Measurements from ENCODE around the gene SPECC1. TPM values are rescaled to one million over a fixed set of nuclear protein-coding genes. Genes with fewer than 3 reads are reported as not detected.

SPECC1 gene
- total and polyA plus RNA-seq, 2 of the 4 experiments (the other 2 are of a cell fraction), result 16.9 to 26.2 TPM

DNA sequence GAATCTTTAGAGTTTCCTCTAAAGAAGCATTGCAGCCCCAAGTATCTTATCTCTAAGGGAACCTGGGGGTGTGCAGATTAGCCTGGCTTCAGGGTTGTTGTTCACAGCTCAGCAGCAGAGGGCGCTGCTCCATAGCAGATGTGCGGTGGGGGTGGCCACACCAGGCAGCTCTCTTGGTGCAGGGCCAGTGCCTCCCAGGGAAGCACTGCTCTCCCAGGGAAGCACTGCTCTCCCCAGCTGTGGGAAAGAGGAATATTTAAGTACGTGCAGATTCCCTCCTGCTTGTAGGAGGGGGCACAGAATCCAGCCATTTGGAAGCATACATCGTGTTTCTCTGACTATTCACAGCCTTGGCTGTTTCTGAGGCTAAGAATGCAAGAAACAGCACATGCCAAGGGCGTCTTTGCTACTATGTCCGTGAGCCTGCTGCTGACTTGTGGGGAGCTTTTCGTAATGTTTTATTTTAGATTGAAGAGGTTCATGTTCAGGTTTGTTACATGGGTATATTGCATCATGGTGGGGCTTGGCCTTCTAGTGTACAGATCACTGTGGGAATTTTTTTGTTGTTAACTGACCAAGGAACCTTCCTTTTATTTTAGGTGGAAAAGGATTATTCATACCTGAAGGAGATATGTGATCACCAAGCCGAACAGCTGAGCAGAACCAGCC lies 217.8 kb downstream of the SPECC1 start:
- peaks cover 26% of the 10 kb centered on the region for H3K4me1 ChIP-seq (ENCODE audit: control insufficient read depth, insufficient read depth, low read length)
- ChIA-PET POLR2A (ENCODE audit: unreplicated experiment) (no interaction called here), CTCF (interaction anchor here (0.5 to 1.3 kb wide), 9 partner anchors 21 to 104 kb away, joined by 3 to 8 read pairs (median 4); no protein-coding TSS in a partner anchor)
- dilution Hi-C loops (cut with HindIII; ENCODE audit: low sequenced_read_pairs, unreplicated experiment) (no loop called here), intact Hi-C loops (cut with micrococcal nuclease) (loop anchor here (1.0 to 10.0 kb wide), 6 partner anchors 70 to 768 kb away; no protein-coding TSS in a partner anchor), in situ Hi-C loops (cut with MboI; ENCODE audit: low sequenced_read_pairs) (loop anchor here (10.0 kb wide), 1 partner anchor 88 kb away; no protein-coding TSS in a partner anchor)
- H2AK9ac ChIP-seq (replicated peaks; ENCODE audit: low read depth, low read length, poor library complexity), result no peak overlapping the region
- H3K9me1 ChIP-seq (ENCODE audit: insufficient read depth, low read length), result peaks cover 19% of the 10 kb centered on the region
- H3K14ac ChIP-seq (replicated peaks; ENCODE audit: low read depth, low read length), result peak overlapping the region; percentile 20; the same call in 1 of the 2 replicates
- peak overlapping the region; percentile 29; the same call in 1 of the 2 replicates for H3K27ac ChIP-seq (ENCODE audit: insufficient read depth, low read length)
- H3K9me3 ChIP-seq (ENCODE audit: control insufficient read depth, insufficient read depth, low read length), result no peaks in the 10 kb centered on the region
- ATAC-seq (ENCODE audit: low read depth) (peak; percentile 90), DNase-seq (peak; percentile 83)
- 4% methylated on average over 3 of the region's 8 CpGs; no CpG with 5 or more reads in 1 of the 2 experiments for WGBS, 2 experiments (ENCODE audit: extremely low coverage in 2 of 2, insufficient read length in 1 of 2)
- no peak overlapping the region for H4K5ac ChIP-seq (ENCODE audit: low read depth, low read length)
- H3K56ac ChIP-seq (ENCODE audit: extremely low read depth, insufficient read depth, low read length), result 0 out of 2 replicates have a peak overlapping the region, but pooled peaks have one; percentile 33
- peak overlapping the region; percentile 57 for H3K4ac ChIP-seq (ENCODE audit: low read depth, low read length)
- H2BK20ac ChIP-seq (ENCODE audit: low read depth, low read length), result 0 out of 2 replicates have a peak overlapping the region, but pooled peaks have one; percentile 27
- peak overlapping the region; percentile 45 for H2BK120ac ChIP-seq (ENCODE audit: low read depth, low read length)
- peak overlapping the region; percentile 36; the same call in 1 of the 2 replicates for H2AK5ac ChIP-seq (ENCODE audit: low read depth, low read length)
- H3K36me3 ChIP-seq (ENCODE audit: control insufficient read depth, insufficient read depth, low read length), result peaks cover 9% of the 10 kb centered on the region
- H3K79me1 ChIP-seq (ENCODE audit: low read depth in 1 of 2, low read length in 2 of 2), result peaks cover 34 to 70% of the 10 kb centered on the region in 2 experiments
- no peak overlapping the region for H3K9ac ChIP-seq (ENCODE audit: low read depth, low read length)
- H4K91ac ChIP-seq (ENCODE audit: insufficient read depth, low read depth, low read length), result peak overlapping the region; percentile 29; the same call in 1 of the 2 replicates
- H2AFZ ChIP-seq (replicated peaks; ENCODE audit: low read length, poor library complexity), result peak overlapping the region; percentile 66
- no peak overlapping the region for H3K4me3 ChIP-seq (ENCODE audit: insufficient read depth, low read depth, low read length)
- no peak overlapping the region for H3K23ac ChIP-seq (ENCODE audit: low read depth, low read length)
- no peaks in the 10 kb centered on the region; the same call in 1 of the 2 replicates for H4K20me1 ChIP-seq (ENCODE audit: insufficient read depth, low read length)
- H3K18ac ChIP-seq (ENCODE audit: low read depth, low read length), result peak overlapping the region; percentile 20; the same call in 1 of the 2 replicates
- BruUV-seq (replicated peaks), result no TSS peak
- H2BK15ac ChIP-seq (ENCODE audit: low read depth, low read length), result no peak overlapping the region
- H3K4me2 ChIP-seq (ENCODE audit: low read depth, low read length), result peak overlapping the region; percentile 22; the same call in 1 of the 2 replicates
- peak overlapping the region; percentile 60 for H2BK5ac ChIP-seq (ENCODE audit: low read depth, low read length, poor library complexity, severe bottlenecking)
- H4K8ac ChIP-seq (ENCODE audit: low read depth in 2 of 2, low read length in 2 of 2), result peak overlapping the region in 1 of 2 experiments; percentile 27; a peak in 3 of 4 replicates
- H3K27me3 ChIP-seq (ENCODE audit: control insufficient read depth, insufficient read depth, low read length), result no peaks in the 10 kb centered on the region
- TF ChIP-seq CHD1 (IDR thresholded peaks at IDR 0.05; ENCODE audit: low read depth, low read length) (no peak), NFE2L2 (IDR thresholded peaks at IDR 0.05; ENCODE audit: low read depth, low read length) (no peak), MAFK (IDR thresholded peaks at IDR 0.05; ENCODE audit: low read depth, low read length) (no peak), RCOR1 (IDR thresholded peaks at IDR 0.05; ENCODE audit: insufficient replicate concordance, low read length) (no peak), CEBPB (IDR thresholded peaks at IDR 0.05; ENCODE audit: low read depth, low read length) (peak; percentile 62), MXI1 (IDR thresholded peaks at IDR 0.05; ENCODE audit: borderline replicate concordance, low read depth, low read length) (no peak), RFX5 (IDR thresholded peaks at IDR 0.05; ENCODE audit: low read depth, low read length) (no peak), MAZ (IDR thresholded peaks at IDR 0.05; ENCODE audit: borderline replicate concordance, low read depth, low read length) (peak; percentile 89; the same call in 1 of the 2 replicates), FOS (IDR thresholded peaks at IDR 0.05; ENCODE audit: low read depth, low read length) (no peak), SMC3 (IDR thresholded peaks at IDR 0.05; ENCODE audit: low read depth, low read length) (peak; percentile 98), BHLHE40 (IDR thresholded peaks at IDR 0.05; ENCODE audit: low read depth, low read length) (peak; percentile 22; the same call in 1 of the 2 replicates)
- TF ChIP-seq, protein P1, sequence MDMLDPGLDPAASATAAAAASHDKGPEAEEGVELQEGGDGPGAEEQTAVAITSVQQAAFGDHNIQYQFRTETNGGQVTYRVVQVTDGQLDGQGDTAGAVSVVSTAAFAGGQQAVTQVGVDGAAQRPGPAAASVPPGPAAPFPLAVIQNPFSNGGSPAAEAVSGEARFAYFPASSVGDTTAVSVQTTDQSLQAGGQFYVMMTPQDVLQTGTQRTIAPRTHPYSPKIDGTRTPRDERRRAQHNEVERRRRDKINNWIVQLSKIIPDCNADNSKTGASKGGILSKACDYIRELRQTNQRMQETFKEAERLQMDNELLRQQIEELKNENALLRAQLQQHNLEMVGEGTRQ (IDR thresholded peaks at IDR 0.05; ENCODE audit: low read depth, low read length), result no peak
- TF ChIP-seq, protein P2, sequence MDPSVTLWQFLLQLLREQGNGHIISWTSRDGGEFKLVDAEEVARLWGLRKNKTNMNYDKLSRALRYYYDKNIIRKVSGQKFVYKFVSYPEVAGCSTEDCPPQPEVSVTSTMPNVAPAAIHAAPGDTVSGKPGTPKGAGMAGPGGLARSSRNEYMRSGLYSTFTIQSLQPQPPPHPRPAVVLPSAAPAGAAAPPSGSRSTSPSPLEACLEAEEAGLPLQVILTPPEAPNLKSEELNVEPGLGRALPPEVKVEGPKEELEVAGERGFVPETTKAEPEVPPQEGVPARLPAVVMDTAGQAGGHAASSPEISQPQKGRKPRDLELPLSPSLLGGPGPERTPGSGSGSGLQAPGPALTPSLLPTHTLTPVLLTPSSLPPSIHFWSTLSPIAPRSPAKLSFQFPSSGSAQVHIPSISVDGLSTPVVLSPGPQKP (IDR thresholded peaks at IDR 0.05; ENCODE audit: borderline replicate concordance, low read depth, low read length), result no peak

Measured in IMR-90 (cell line).